Body of pancreas (tissue), 4 donors: ENCODE measurements around the gene ZNF74. TPM values are rescaled to one million over a fixed set of nuclear protein-coding genes. Genes with fewer than 3 reads are reported as not detected.

Source experiments
- ATAC-seq: fragments of 150-250 bp; one replicate; pipeline ENCODE4 v1.9.1; 2016
- DNase-seq, 4 donors: peaks; one replicate each; pipeline ENCODE4 v3.0.0-alpha.2; 2019
- H3K27ac ChIP-seq, 4 donors: fragments of 200-600 bp; sonication (generic); 1 replicate in 3 of 4; 2 replicates in 1 of 4; pipeline versions ENCODE4 v1.5.1 to v1.6.1; 2016 to 2019; ENCODE audit warnings: mild to moderate bottlenecking in 1 of 4, mixed read lengths in 1 of 4, moderate library complexity in 1 of 4
- H3K27me3 ChIP-seq, 2 donors: fragments of 200-600 bp; sonication (generic); one replicate each; pipeline ENCODE4 v1.6.0; 2016; ENCODE audit warnings: mild to moderate bottlenecking in 1 of 2
- H3K36me3 ChIP-seq, 2 donors: fragments of 200-600 bp; sonication (generic); replicated peaks in 1 of 2; 2 replicates each; pipeline ENCODE4 v1.5.1; 2016; ENCODE audit warnings: low read depth in 2 of 2; ENCODE audit not compliant: insufficient read depth in 1 of 2
- H3K4me1 ChIP-seq: fragments of 200-600 bp; sonication (generic); one replicate; pipeline ENCODE4 v1.6.0; 2016
- H3K4me3 ChIP-seq, 2 donors: fragments of 200-600 bp; sonication (generic); 1 replicate in 1 of 2; 2 replicates in 1 of 2; pipeline ENCODE4 v1.5.1; 2016 to 2019
- H3K9me3 ChIP-seq, 3 donors: fragments of 200-600 bp; sonication (generic); 1 replicate in 2 of 3; 2 replicates in 1 of 3; pipeline ENCODE4 v1.5.1; 2016
- CTCF ChIP-seq, 7 experiments: fragments of 450-650 bp in 4 of 7; fragments of 200-600 bp in 3 of 7; sonication (generic) in 3 of 7; IDR thresholded peaks; one replicate each; pipeline ENCODE4 v1.5.1; 2016 to 2019; ENCODE audit warnings: antibody characterized with exemption in 7 of 7
- POLR2A ChIP-seq, 3 donors: fragments of 450-650 bp; IDR thresholded peaks; one replicate each; pipeline ENCODE4 v1.6.1; 2016; ENCODE audit warnings: antibody characterized with exemption in 3 of 3, mild to moderate bottlenecking in 2 of 3
- WGBS, 2 donors: methylation state at CpG; one replicate each; pipeline ENCODE4 v1.1.5; 2017; 5-methylcytosine and 5-hydroxymethylcytosine counted together
- intact Hi-C: fragments of 100-400 bp; cut with DNase I; formaldehyde crosslinking; loops from one replicate; pipeline ENCODE4 v1.15.1; 2023
- total RNA-seq, 2 donors: library from RNA; depleted of rRNA; stranded (reverse); fragments of >200 nt; gene quantifications; one replicate each; pipeline ENCODE4 v1.1.0, GENCODE V29; 2016

Gene ZNF74
- total RNA-seq, 2 donors from 2014 or later, result 7.3 to 10.4 TPM

- Histone ChIP-seq H3K27me3 (no peaks in the 10 kb centered on the region), H3K9me3 (no peaks in the 10 kb centered on the region), H3K27ac (no peak overlapping the region), H3K4me3 (no peak overlapping the region), H3K4me1 (peaks cover 21% of the 10 kb centered on the region), H3K36me3 (peaks cover 0 to under 1% of the 10 kb centered on the region in 2 donors)
- intact Hi-C loops, result no loop called here
- ATAC-seq (no peak), DNase-seq (no peak)
- WGBS, 2 donors, result 84 to 88% methylated on average over 11 to 15 of the region's 15 CpGs
- TF ChIP-seq CTCF (IDR thresholded peaks at IDR 0.05) (no peak), POLR2A (IDR thresholded peaks at IDR 0.05) (no peak)
Observed at GRCh38 chr22:20400606-20401375, 6.8 kb downstream of the ZNF74 start.

- WGBS, 2 donors, result 96% methylated on average over 10 to 13 of the region's 13 CpGs
- Histone ChIP-seq H3K4me3 (no peak overlapping the region), H3K27ac (no peak overlapping the region), H3K4me1 (peaks cover 20% of the 10 kb centered on the region), H3K36me3 (peaks cover 0 to 7% of the 10 kb centered on the region in 2 donors), H3K27me3 (no peaks in the 10 kb centered on the region), H3K9me3 (no peaks in the 10 kb centered on the region)
- DNase-seq (no peak), ATAC-seq (no peak)
- intact Hi-C loops, result no loop called here
- no peak for TF ChIP-seq CTCF (IDR thresholded peaks at IDR 0.05)
Observed at GRCh38 chr22:20401376-20402014, 7.5 kb downstream of the ZNF74 start.

GRCh38 chr22:20402960-20403778, 9.2 kb downstream of the ZNF74 start:
- DNase-seq (no peak), ATAC-seq (no peak)
- Histone ChIP-seq H3K4me3 (no peak overlapping the region), H3K27ac (no peak overlapping the region), H3K9me3 (no peaks in the 10 kb centered on the region), H3K4me1 (peaks cover 20% of the 10 kb centered on the region), H3K27me3 (no peaks in the 10 kb centered on the region), H3K36me3 (peaks cover 0 to 7% of the 10 kb centered on the region in 2 donors)
- WGBS, 2 donors, result 92 to 99% methylated on average over 8 to 9 of the region's 9 CpGs
- intact Hi-C loops, result no loop called here
- TF ChIP-seq CTCF (IDR thresholded peaks at IDR 0.05) (no peak), POLR2A (IDR thresholded peaks at IDR 0.05) (no peak)

GRCh38 chr22:20403779-20404140, 9.8 kb downstream of the ZNF74 start:
- intact Hi-C loops, result no loop called here
- no peak for ATAC-seq

More at GRCh38 chr22:20403779-20404140, 9.8 kb downstream of the ZNF74 start:
- H3K27me3 ChIP-seq, result no peaks in the 10 kb centered on the region
- H3K4me3 ChIP-seq, result no peak overlapping the region
- 93 to 94% methylated on average over 6 of the region's 6 CpGs for WGBS, 2 donors
- H3K27ac ChIP-seq, result no peak overlapping the region
- H3K9me3 ChIP-seq, result no peaks in the 10 kb centered on the region
- peaks cover 0 to 7% of the 10 kb centered on the region in 2 donors for H3K36me3 ChIP-seq
- peaks cover 15% of the 10 kb centered on the region for H3K4me1 ChIP-seq
- no peak for TF ChIP-seq CTCF (IDR thresholded peaks at IDR 0.05)
- TF ChIP-seq POLR2A (IDR thresholded peaks at IDR 0.05), result no peak
- DNase-seq, result no peak
